GM18505 (cell line): ENCODE measurements around the gene AGBL5.

Experiments
- ATAC-seq: cut with Tn5 transposase; IDR thresholded peaks from one replicate; pipeline ENCODE4 v1.9.1; 2021; ENCODE audit not compliant: unreplicated experiment
- POLR2A ChIP-seq: IDR thresholded peaks from 4 replicates; pipeline ENCODE4 v1.6.1; 2011; ENCODE audit warnings: borderline replicate concordance; ENCODE audit not compliant: insufficient read depth, insufficient read length; ENCODE audit errors: extremely low read depth

The AGBL5 gene, protein sequence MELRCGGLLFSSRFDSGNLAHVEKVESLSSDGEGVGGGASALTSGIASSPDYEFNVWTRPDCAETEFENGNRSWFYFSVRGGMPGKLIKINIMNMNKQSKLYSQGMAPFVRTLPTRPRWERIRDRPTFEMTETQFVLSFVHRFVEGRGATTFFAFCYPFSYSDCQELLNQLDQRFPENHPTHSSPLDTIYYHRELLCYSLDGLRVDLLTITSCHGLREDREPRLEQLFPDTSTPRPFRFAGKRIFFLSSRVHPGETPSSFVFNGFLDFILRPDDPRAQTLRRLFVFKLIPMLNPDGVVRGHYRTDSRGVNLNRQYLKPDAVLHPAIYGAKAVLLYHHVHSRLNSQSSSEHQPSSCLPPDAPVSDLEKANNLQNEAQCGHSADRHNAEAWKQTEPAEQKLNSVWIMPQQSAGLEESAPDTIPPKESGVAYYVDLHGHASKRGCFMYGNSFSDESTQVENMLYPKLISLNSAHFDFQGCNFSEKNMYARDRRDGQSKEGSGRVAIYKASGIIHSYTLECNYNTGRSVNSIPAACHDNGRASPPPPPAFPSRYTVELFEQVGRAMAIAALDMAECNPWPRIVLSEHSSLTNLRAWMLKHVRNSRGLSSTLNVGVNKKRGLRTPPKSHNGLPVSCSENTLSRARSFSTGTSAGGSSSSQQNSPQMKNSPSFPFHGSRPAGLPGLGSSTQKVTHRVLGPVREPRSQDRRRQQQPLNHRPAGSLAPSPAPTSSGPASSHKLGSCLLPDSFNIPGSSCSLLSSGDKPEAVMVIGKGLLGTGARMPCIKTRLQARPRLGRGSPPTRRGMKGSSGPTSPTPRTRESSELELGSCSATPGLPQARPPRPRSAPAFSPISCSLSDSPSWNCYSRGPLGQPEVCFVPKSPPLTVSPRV

DNA sequence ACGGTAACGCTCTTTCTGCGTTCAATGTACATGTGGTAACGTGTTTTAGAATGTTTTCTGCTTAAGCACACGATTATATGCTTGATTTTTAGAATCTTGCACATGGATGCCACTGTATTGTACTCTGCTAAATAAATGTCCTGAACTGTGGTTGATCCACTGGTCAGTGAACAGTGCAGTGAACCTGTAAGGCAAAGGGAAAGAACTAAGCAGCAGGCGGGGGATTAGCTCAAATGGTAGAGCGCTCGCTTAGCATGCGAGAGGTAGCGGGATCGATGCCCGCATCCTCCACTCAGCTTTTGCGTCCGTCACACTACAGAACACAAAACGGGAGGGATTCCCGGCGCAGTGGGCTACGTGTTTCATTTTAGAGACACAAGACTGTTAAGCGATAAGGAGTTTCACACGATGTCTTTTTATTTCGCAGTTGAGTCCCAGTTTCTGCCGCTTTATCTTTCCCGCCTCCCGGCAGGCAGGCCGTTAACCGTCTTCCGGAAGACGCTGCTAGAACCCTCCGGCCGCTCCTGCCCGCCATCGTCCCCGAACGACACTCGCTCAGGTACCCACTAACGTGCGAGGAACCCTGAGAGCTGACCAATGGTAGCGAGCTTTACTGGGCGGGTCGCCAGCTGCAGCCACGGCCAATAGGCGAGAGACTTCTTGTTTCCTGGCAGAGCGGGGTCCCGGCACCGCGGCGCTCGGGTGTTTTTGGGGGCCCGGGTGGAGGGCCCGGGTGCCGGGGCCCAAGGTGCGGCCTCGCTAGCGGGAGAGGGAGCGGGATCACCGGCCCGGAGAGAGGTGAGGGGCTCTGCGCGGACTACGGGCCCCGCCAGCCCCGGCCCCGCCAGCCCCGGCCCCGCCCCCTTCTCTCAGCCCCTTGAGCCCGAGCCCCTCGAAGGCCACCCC, at the start of gene AGBL5:
TSS of gene AGBL5 (plus strand) at position 673 of the 906 bp plus-strand sequence. CDS start 1,291 bp downstream, outside the sequence.
- TF ChIP-seq POLR2A: peak; percentile 84
- peak; percentile 63 for ATAC-seq

DNA sequence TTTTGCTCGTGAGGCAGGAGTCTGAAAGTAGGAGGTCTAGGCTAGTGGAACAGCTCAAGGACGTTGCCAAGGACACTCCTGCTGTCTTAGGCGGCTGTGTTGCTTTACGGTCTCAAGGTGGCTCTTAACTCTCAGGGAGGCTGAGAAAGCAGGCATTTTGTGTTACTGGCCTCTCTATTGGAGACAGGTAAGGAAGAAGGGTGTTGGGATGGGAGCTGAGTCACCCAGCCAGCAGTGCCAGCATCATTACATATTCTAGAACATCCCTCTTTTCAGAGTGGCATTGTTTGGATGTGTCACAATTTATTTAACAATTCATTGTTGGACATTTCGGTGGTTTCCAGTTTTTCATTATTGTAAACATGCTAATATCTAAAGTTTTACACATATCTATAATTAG, 49.5 kb upstream of the AGBL5 start:
- TF ChIP-seq POLR2A: no peak
- no peak for ATAC-seq

DNA sequence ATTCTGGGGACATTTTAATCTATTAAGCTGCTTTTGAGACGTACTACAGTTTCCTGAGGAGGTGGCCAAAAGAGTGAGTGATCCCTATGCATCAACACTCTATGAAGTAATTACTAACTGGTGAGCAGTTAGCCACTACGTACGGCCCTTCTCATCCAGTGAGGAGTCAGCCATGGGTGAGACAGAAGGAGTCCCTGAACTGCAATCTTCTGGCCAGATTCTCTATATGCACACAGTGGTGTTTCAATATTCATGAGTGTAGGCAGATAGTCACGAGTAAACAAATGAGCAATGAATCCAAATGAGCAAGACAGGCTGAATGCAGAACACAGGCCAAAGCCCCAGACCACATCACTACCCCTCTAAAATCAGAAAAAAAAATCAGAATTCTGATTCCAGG, 48.5 kb upstream of the AGBL5 start:
- ATAC-seq: no peak

DNA sequence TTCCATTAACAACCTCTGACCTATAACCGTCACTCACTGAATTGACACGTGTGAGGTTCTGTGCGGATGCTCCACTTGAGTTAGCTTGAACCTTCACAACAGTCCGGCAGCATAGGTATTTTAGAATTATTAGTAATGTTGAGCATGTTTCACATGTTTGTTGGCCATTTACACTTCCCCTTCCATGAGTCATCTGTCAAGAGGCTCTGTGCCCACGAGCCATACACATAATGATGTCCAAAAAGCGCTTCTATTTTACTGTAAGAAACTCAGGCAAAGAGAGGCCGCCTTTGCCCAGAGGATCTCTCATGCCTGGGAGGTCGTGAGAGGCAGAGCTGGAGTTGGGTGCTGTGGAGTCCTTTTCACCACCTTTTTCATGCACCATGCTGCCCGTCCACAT, 47.6 kb upstream of the AGBL5 start:
- TF ChIP-seq POLR2A: no peak
- no peak for ATAC-seq

More for the DNA sequence above, 48.5 kb upstream of the AGBL5 start:
- no peak for TF ChIP-seq POLR2A

DNA sequence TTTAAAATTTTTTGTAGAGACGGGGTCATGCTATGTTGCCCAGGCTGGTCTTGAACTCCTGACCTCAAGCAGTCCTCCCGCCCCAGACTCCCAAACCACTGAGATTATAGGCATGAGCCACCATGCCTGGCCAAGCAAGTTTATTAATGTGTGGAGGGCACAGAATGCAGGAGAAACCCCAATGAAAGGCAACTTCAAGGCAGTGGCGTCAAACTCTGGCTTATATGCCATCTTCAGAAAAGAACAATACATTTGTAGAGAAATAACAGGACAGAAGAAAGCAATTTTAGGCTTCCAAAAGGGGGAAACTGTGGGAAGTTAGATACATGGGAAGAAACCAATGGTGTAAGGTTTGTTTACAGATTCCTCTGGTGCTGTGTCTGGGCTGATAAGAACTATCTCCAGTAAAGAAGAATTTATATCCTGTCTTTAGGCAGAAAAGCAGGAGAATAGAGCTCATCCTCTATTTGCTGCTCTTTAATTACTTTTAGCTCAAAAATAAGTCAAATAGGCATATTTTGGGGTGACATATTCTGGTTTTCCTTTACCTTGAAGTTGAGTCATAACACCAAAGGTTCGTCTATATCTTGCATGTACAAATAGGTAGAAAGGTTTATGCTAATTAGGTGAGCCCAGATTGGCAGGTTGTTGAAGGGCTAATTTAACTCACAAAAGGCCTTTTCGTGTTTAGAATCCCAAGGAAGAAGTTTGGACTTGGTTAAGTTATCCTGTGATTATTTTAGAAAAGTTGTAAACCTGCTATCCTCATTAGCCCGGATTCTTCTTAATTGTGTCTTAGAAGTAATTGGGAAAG, 44.7 kb upstream of the AGBL5 start:
- no peak for TF ChIP-seq POLR2A
- no peak for ATAC-seq

DNA sequence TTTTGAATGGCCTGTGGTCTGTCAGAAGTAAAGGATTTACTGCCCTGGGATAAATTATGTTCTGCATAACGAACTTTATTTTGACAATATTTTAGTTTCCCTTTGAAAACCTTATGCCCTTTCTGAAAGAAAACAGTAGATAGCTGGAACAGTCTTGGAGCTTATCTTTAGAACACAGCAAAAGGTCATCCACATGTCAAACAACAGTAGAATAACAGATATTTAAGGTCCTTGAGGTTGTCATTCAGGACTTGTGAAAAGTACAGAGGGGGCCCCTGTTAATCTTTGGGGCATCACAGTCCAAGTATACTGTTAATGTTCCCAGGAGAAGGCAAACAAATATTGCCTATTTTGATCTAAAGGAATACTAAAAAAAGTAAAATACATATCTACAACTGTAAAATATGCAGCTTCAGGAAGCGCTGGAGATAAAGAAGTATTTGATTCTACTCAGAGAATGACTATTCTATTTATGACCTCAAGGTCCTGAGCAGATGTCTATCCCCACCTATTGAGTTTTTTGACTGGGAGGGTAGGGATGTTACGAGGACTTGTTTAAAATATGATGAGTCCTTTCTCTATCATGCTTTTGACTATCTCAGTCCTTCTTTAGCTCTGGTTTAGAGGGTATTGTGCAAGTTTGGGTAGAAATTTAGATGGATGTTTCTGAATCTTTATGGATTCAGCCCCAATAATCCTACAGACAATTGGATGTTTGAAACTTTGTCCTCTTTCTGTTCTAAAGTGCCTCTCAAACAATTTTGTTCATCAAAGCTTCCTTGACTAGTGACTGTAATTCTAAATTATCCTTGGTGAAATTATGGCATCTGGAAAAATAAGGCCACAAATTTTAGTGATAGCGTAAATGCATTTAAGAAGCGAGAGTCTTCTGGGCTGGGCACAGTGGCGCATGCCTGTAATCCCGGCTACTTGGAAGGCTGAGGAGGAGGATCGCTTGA, 43.8 kb upstream of the AGBL5 start:
- no peak for ATAC-seq
- TF ChIP-seq POLR2A: no peak

DNA sequence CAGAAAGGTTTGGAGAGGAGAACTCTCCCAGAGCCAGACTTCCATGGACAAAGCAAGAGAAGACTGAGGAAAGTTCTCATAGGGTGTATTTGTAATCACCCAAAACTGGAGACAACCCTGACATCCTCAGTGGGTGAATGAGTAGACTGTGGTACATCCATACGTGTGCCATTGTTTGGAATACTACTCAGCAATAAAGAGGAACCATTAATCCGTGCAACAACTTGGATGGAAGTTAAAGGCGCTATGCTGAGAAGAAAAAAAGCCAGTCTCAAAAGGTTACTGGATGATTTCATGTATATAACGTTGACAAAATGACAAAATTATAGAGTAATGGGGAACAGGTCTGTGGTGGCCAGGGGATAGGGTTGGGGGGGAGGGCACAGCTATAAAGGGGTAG, 42.8 kb upstream of the AGBL5 start:
- no peak for TF ChIP-seq POLR2A
- ATAC-seq: no peak

DNA sequence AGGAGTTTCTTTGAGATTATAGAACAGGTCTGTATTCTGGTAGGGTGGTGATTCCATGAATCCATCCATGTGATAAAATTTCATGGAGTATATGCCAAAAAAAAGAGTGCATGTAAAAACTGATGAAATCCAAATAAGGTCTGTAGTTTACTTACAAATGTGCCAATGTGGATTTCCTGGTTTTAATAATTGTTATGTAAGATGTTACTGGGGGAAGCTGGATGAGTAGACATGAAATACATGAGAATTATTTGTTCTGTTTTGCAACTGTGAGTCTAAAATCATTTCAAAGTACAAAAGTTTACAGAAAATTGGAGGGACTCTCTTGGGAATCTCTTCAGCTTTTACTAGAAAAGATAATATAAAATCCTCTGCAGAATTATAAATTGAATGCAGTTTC, 42.4 kb upstream of the AGBL5 start:
- TF ChIP-seq POLR2A: no peak
- no peak for ATAC-seq

DNA sequence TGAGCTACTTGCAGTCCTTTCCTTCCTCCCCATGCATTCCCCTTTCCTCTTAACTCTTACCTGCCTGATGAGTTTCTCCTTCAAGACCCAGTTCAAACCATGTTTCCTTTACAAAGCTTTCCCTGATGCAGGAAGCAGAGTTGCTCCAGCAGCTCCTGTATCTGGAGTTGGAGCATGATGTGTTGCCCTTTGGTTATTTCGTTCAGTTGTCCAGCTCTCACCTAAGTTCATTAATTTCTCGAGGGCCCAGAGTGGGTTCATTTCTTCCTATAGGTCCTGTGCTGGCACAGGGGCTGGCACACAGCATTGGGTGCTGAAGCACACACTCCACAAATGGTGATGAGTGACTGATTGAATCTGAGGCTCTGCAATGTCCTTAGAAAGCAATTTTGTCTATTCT, 41.8 kb upstream of the AGBL5 start:
- ATAC-seq: no peak
- no peak for TF ChIP-seq POLR2A

DNA sequence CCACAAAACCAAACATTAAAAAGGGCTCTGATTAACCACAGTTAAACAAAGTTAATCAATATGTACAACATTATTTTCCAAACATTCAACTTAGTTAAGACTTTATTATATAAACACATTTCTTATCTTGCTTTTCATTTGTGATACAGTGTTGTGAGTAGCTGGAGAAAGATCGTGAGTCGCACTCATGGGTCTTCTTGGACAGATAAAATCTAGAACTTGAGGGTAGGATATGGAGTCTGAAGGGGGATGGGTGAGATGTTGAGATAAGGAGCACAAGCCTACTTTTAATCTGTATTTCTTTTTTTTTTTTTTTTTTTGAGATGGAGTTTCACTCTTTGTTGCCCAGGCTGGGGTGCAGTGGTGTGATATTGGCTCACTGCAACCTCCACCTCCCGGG, 41.3 kb upstream of the AGBL5 start:
- TF ChIP-seq POLR2A: no peak
- no peak for ATAC-seq

DNA sequence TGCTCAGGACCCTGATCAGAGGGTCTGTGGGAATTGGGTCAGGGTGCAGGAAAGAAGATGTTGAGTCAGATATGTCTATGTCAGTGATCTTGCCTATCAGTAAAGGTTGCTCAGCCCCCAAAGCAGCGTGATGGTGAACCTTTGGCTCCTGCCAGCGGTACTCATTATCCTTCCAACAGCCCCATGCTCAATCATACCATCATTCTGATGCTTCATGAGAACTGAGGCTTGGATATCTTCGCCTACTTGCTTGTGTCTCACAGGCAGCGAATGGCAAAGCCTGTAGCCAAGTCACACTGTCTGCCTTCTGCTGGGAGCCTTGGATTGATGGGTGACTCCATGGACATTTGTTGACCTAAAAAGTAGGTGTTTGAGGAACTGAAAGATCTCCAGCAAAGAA, 37.7 kb upstream of the AGBL5 start:
- TF ChIP-seq POLR2A: no peak
- no peak for ATAC-seq
